Choroid plexus epithelial cell (primary cell): ENCODE data around the gene SF3B3.
"Not testable (repeated sequence)": the region's sequence is repeated elsewhere in the genome, so short reads cannot be mapped to it uniquely, and the experiment has no call there.

Experiments used
- DNase-seq: peaks from one replicate; pipeline ENCODE4 v3.0.0-alpha.2; 2010; ENCODE audit warnings: low read depth
- H3K4me3 ChIP-seq: 2 replicates; pipeline ENCODE4 v1.5.1; 2011; ENCODE audit warnings: low read depth, mild to moderate bottlenecking, control low read depth, low read length, moderate library complexity
- CTCF ChIP-seq: conservative IDR thresholded peaks from 2 replicates; pipeline ENCODE4 v1.5.1; 2011; ENCODE audit warnings: low read depth, mild to moderate bottlenecking, control low read depth, inconsistent platforms, low read length, moderate library complexity

The SF3B3 gene

GRCh38 chr16:70527315-70527996, 3.8 kb downstream of the SF3B3 start:
- no peak for DNase-seq
- TF ChIP-seq CTCF, result no peak
- H3K4me3 ChIP-seq, result no peak overlapping the region

GRCh38 chr16:70529051-70529777, 5.6 kb downstream of the SF3B3 start:
- H3K4me3 ChIP-seq, result no peak overlapping the region
- peak; percentile 76 for DNase-seq
- peak; percentile 54 for TF ChIP-seq CTCF

- not testable (repeated sequence) for H3K4me3 ChIP-seq, DNase-seq
Measured at GRCh38 chr16:70529954-70530353, 6.3 kb downstream of the SF3B3 start.

GRCh38 chr16:70534971-70535370, 11.4 kb downstream of the SF3B3 start:
- H3K4me3 ChIP-seq, result no peak overlapping the region
- TF ChIP-seq CTCF, result no peak

GRCh38 chr16:70540994-70541393, 17.4 kb downstream of the SF3B3 start:
- no peak for TF ChIP-seq CTCF
- H3K4me3 ChIP-seq, result no peak overlapping the region
- no peak for DNase-seq

More at GRCh38 chr16:70534971-70535370, 11.4 kb downstream of the SF3B3 start:
- DNase-seq, result no peak

DNA sequence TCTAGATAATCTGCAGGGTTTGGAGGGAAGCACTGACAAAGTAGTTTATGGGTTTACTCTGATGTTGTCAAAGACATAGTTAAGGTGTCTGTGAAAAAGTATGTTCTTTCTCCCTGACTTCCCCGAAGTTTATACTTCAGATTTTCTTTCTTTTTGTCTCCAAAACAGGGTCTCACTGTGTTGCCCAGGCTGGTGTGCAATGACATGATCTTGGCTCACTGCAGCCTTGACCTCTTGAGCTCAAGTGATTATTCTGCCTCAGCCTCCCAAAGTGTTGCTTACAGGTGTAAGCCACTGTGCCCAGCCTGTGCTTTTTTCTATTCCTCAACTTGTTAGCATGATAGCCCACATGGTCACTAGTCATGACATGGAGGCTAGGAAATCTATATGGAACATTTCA, 20.9 kb downstream of the SF3B3 start:
- no peak for DNase-seq
- TF ChIP-seq CTCF, result no peak
- no peak overlapping the region for H3K4me3 ChIP-seq

- DNase-seq, result peak; percentile 33
- H3K4me3 ChIP-seq, result no peak overlapping the region
- TF ChIP-seq CTCF, result no peak
Measured at GRCh38 chr16:70548936-70549335, 25.3 kb downstream of the SF3B3 start.
